AG04450 (cell line): ENCODE results near the gene KIF26B. TPM values are rescaled to one million over a fixed set of nuclear protein-coding genes. Genes with fewer than 3 reads are reported as not detected.

ENCODE experiments used
- CTCF ChIA-PET: fragments of 300-600, 350-600 bp; formaldehyde crosslinking; extraction: SDS; loops from one replicate; lab custom pipeline; 2022; ENCODE audit warnings: antibody characterized with exemption, inconsistent platforms; lab: Charles Lee
- POLR2A ChIA-PET: fragments of 350-600 bp; formaldehyde crosslinking; extraction: SDS; loops from one replicate; lab custom pipeline; 2021; ENCODE audit warnings: antibody characterized with exemption, inconsistent platforms; lab: Yijun Ruan, JAX
- DNase-seq: peaks from one replicate; pipeline ENCODE4 v3.0.0-alpha.2; 2011; ENCODE audit warnings: low read depth, low spot score
- H3K27ac ChIP-seq: one replicate; pipeline ENCODE4 v1.5.1; 2012; ENCODE audit warnings: low read depth, low read length, control low read depth
- H3K27me3 ChIP-seq: one replicate; pipeline ENCODE4 v1.6.0; 2012; ENCODE audit warnings: low read length; ENCODE audit not compliant: control insufficient read depth, insufficient read depth
- H3K4me3 ChIP-seq: 2 replicates; pipeline ENCODE4 v1.5.1; 2011; ENCODE audit warnings: mild to moderate bottlenecking, low read depth, low read length, control low read depth
- H3K9me3 ChIP-seq: 2 replicates; pipeline ENCODE4 v1.5.1; 2012; ENCODE audit warnings: low read length; ENCODE audit not compliant: control insufficient read depth, insufficient read depth
- polyA plus RNA-seq: library from polyadenylated mRNA; depleted of rRNA; stranded (reverse); fragments of >200 nt; gene quantifications from 2 replicates; pipeline ENCODE4 v1.2.3, GENCODE V29; 2011
- TF ChIP-seq, protein P1 (sequence below): IDR thresholded peaks from 2 replicates; pipeline ENCODE4 v1.5.1; 2011; ENCODE audit warnings: low read depth, low read length, control low read depth, inconsistent platforms

Gene KIF26B
- polyA plus RNA-seq, 1 experiment: 2.4 TPM

DNA sequence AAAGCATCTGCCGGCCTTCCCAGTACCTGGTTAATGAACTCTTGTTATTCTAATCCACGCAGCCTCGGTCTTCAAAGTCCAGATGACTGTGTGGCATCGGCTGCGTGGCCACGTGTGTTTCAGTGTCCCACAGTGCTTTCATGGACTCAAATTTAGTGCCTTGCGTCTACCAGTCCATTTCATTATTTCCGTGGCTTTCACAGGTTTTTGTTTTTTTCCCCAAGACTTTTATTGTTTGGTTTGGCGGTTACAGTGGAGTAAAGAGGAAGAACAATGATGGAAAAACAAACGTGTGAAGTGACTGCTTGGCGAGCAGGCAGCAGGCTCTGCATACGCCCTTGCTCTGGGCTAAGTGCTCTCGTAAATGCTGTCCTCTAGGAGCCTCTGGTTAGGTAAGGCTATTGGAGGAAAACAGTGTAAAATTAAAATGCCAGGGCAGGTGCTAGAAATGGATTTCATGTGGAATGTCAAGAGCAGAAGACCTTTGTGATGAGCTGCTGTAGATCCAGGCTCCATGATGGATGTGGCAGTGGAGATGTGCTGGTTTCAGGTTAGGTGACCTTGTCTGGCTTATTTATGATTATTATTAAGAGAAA is 536.3 kb downstream of the KIF26B start:
- CTCF ChIA-PET: no interaction called here
- TF ChIP-seq, protein P1, sequence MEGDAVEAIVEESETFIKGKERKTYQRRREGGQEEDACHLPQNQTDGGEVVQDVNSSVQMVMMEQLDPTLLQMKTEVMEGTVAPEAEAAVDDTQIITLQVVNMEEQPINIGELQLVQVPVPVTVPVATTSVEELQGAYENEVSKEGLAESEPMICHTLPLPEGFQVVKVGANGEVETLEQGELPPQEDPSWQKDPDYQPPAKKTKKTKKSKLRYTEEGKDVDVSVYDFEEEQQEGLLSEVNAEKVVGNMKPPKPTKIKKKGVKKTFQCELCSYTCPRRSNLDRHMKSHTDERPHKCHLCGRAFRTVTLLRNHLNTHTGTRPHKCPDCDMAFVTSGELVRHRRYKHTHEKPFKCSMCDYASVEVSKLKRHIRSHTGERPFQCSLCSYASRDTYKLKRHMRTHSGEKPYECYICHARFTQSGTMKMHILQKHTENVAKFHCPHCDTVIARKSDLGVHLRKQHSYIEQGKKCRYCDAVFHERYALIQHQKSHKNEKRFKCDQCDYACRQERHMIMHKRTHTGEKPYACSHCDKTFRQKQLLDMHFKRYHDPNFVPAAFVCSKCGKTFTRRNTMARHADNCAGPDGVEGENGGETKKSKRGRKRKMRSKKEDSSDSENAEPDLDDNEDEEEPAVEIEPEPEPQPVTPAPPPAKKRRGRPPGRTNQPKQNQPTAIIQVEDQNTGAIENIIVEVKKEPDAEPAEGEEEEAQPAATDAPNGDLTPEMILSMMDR: no peak
- H3K27me3 ChIP-seq: peaks cover 2% of the 10 kb centered on the region
- H3K27ac ChIP-seq: no peak overlapping the region
- DNase-seq: no peak
- no peak overlapping the region for H3K4me3 ChIP-seq
- peaks cover 12% of the 10 kb centered on the region; the same call in 1 of the 2 replicates for H3K9me3 ChIP-seq
- POLR2A ChIA-PET: no interaction called here

DNA sequence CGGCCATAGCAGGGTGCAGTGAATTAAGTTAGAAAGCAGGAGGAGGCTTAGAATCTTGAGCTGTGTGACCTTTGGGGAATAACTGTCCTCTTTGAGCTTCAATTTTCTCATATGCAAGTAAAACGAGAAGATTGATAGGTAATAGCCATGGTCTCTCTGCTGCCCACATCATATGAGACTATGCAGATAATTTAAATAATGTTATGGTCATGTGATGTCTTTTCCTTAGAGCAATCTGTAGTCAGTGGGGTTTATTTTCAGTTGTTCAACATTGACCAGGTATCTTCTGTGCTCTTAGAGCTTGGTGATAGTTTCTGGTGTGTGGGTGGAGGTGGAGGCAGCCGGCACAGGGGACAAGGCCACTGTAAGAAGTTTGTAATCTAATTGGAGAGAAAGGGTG is 537.1 kb downstream of the KIF26B start:
- Histone ChIP-seq H3K27me3 (peaks cover 2% of the 10 kb centered on the region), H3K9me3 (peaks cover 10% of the 10 kb centered on the region; the same call in 1 of the 2 replicates), H3K27ac (no peak overlapping the region), H3K4me3 (no peak overlapping the region)
- TF ChIP-seq, protein P1: no peak
- DNase-seq: no peak
- CTCF ChIA-PET: no interaction called here
- POLR2A ChIA-PET: no interaction called here

DNA sequence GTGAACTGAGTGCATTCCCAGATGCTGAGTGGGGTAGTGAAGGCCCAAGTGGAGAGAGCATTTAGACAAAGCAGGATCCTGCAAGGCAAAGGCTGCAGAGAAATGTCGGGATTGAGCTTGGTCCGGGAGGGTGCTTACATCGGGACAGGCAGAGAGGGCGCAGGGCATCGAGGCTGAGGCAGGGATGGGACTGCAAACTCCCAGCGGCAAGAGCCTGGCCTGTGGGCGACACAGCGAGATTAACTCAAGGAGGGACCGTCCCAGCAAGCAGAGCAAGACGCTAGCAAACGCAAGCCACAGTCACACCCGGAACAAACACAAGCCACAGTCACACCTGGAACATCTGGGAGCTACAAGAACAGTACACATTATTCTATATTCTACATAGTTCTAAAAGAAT is 537.5 kb downstream of the KIF26B start:
- POLR2A ChIA-PET: no interaction called here
- Histone ChIP-seq H3K27me3 (peaks cover 2% of the 10 kb centered on the region), H3K9me3 (peaks cover 10% of the 10 kb centered on the region; the same call in 1 of the 2 replicates), H3K27ac (no peak overlapping the region), H3K4me3 (no peak overlapping the region)
- CTCF ChIA-PET: no interaction called here
- DNase-seq: no peak
- TF ChIP-seq, protein P1: no peak

DNA sequence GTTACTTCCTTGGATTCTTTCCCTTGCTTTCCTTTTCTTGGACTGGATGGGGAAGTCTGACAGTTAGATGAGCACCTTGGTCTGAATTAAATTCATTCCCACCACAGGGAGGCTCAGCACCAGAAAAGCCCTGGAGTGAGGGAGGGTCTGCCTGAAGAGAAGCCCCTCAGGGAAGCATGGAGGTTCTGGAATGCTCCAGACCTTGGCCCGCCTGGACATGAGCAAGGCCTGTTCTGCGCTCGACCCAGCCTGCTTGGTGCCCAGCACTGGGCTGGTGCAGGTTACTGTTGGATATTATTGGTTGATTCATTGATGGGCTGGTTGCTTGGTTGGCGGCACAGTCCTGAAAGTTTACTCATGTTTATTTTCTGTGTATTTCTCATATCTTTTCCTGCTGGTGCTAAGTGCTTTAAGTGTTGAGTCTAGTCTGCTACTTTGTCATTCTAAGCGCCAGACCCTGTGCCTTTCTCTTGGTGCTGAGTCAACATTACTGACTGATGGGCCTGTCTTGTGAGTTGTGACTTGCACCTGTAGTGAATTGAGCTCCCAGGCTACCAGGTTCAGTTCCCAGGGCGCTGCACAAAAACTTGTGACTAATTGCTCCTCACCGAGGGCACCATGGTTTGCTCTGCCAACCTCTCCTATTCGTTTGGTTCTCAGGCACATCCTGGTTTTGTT is 538.5 kb downstream of the KIF26B start:
- CTCF ChIA-PET: interaction anchor here (0.6 kb wide), 1 partner anchor 792 kb away, joined by 3 read pairs; no protein-coding TSS in a partner anchor
- Histone ChIP-seq H3K27ac (no peak overlapping the region), H3K4me3 (no peak overlapping the region), H3K27me3 (peaks cover 2% of the 10 kb centered on the region), H3K9me3 (peaks cover 10% of the 10 kb centered on the region; the same call in 1 of the 2 replicates)
- DNase-seq: no peak
- TF ChIP-seq, protein P1: no peak
- POLR2A ChIA-PET: no interaction called here
